Adrenal gland (tissue), 12 donors: Measurements from ENCODE around the gene BCL2L13. TPM values are rescaled to one million over a fixed set of nuclear protein-coding genes. Genes with fewer than 3 reads are reported as not detected.

Experiments used
- DNase-seq, 7 donors: peaks; one replicate each; pipeline ENCODE4 v3.0.0-alpha.2; 2019 to 2020
- H3K27ac ChIP-seq, 5 donors: fragments of 200-600 bp; sonication (generic) in 4 of 5; 1 replicate in 3 of 5; 2 replicates in 2 of 5; pipeline versions ENCODE4 v1.5.1 to v1.8.0; 2016 to 2020; ENCODE audit warnings: mild to moderate bottlenecking in 1 of 5
- H3K27me3 ChIP-seq: fragments of 200-600 bp; 2 replicates; pipeline ENCODE4 v1.8.0; 2021
- H3K36me3 ChIP-seq, 2 donors: fragments of 200-600 bp; replicated peaks in 1 of 2; 1 replicate in 1 of 2; 2 replicates in 1 of 2; pipeline versions ENCODE4 v1.5.1 to v1.8.0; 2018 to 2022
- H3K4me1 ChIP-seq, 2 donors: fragments of 200-600 bp; replicated peaks in 1 of 2; 1 replicate in 1 of 2; 2 replicates in 1 of 2; pipeline versions ENCODE4 v1.5.1 to v1.8.0; 2018 to 2021
- H3K4me3 ChIP-seq, 4 donors: fragments of 200-600 bp; sonication (generic) in 3 of 4; one replicate each; pipeline ENCODE4 v1.5.1; 2016 to 2018
- H3K9me3 ChIP-seq, 3 donors: fragments of 200-600 bp; sonication (generic) in 1 of 3; replicated peaks in 1 of 3; 1 replicate in 2 of 3; 2 replicates in 1 of 3; pipeline versions ENCODE4 v1.5.1 to v1.8.0; 2016 to 2021
- POLR2A ChIP-seq, 2 donors: fragments of 450-650 bp; IDR thresholded peaks; one replicate each; pipeline ENCODE4 v1.6.1; 2017; ENCODE audit warnings: antibody characterized with exemption in 2 of 2, mild to moderate bottlenecking in 2 of 2, moderate library complexity in 1 of 2
- WGBS, 4 donors: extraction: QIAGEN DNeasy Blood & Tissue Kit in 2 of 4; methylation state at CpG; one replicate each; pipeline versions ENCODE4 v1.1.5 to v1.1.7; 2013 to 2017; 5-methylcytosine and 5-hydroxymethylcytosine counted together
- intact Hi-C, 2 donors: fragments of 100-400 bp; cut with DNase I; formaldehyde crosslinking; loops; one replicate each; pipeline versions ENCODE4 v1.14.1 to v1.15.0; 2022 to 2023
- polyA plus RNA-seq, 3 donors: library from polyadenylated mRNA; stranded (reverse); fragments of 200-250 nt in 2 of 3; fragments of 350-450 nt in 1 of 3; fragmentation: Illumina TruSeq in 1 of 3; extraction: RNeasy Lipid Tissue Mini Kit (QIAGEN cat#74804) in 1 of 3; gene quantifications; one replicate each; pipeline ENCODE4 v1.2.3, GENCODE V29; 2013 to 2014
- total RNA-seq, 9 donors: library from RNA; depleted of rRNA in 4 of 9; stranded (reverse); fragments of >200 nt in 4 of 9; fragments of 120-200 nt in 1 of 9; fragmentation: NEBNext Ultra II Directional in 1 of 9; extraction: Animal tissue kit (Norgen Biotek cat#: 25700) in 1 of 9; gene quantifications; one replicate each; pipeline versions ENCODE4 v1.1.0 to v1.2.4, GENCODE V29; 2013 to 2023
- TF ChIP-seq, protein P1 (sequence below), 6 experiments: fragments of 450-650 bp in 4 of 6; fragments of 200-600 bp in 2 of 6; sonication (generic) in 1 of 6; IDR thresholded peaks; 1 replicate in 5 of 6; 2 replicates in 1 of 6; pipeline versions ENCODE4 v1.5.1 to v1.8.0; 2016 to 2021; ENCODE audit warnings: antibody characterized with exemption in 6 of 6, mild to moderate bottlenecking in 2 of 6, moderate library complexity in 1 of 6
- donor health status: healthy with polysubstance abuse.
- donor health status: Bipolar disorder and iron deficiency.
- donor health status: DM: yes; HTN: yes; CAD: no.
- donor health status: DM: no; HTN: no; CAD: no.
- donor health status: DM: no; HTN: no; CAD: no.
- donor health status: DM: yes; HTN: yes; CAD: no.

BCL2L13 gene
- total and polyA plus RNA-seq, 12 donors = 30.9 to 142 (median 94.3) TPM

DNA sequence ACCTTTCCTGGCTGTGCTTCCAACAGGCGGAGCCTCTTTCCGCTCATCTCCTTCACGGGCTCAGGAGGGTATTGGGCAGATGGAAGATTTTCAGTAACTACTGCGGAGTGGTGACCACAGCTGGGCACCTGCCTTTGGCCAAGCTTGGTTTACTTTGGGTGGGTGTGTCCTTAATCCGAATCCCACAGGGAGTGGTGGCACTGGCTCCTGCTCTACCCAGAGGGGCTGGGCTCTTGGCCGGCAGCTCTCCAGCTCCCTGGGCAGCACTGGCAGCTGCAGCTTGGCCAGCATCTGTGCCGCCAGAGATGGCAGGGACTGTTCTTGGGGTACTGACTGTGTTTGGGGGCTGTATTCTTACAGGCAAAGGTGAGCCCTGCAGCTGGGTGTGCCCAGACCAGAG lies 105.9 kb downstream of the BCL2L13 start:
- H3K4me3 ChIP-seq = no peak overlapping the region
- H3K36me3 ChIP-seq = no peaks in the 10 kb centered on the region
- H3K9me3 ChIP-seq = no peaks in the 10 kb centered on the region
- WGBS, 4 donors = 79 to 90% (median 86%) methylated on average over 6 to 7 of the region's 7 CpGs
- no peak overlapping the region for H3K27ac ChIP-seq
- H3K4me1 ChIP-seq = peaks cover 0 to 3% of the 10 kb centered on the region in 2 donors
- intact Hi-C loops = no loop called here
- TF ChIP-seq, protein P1, sequence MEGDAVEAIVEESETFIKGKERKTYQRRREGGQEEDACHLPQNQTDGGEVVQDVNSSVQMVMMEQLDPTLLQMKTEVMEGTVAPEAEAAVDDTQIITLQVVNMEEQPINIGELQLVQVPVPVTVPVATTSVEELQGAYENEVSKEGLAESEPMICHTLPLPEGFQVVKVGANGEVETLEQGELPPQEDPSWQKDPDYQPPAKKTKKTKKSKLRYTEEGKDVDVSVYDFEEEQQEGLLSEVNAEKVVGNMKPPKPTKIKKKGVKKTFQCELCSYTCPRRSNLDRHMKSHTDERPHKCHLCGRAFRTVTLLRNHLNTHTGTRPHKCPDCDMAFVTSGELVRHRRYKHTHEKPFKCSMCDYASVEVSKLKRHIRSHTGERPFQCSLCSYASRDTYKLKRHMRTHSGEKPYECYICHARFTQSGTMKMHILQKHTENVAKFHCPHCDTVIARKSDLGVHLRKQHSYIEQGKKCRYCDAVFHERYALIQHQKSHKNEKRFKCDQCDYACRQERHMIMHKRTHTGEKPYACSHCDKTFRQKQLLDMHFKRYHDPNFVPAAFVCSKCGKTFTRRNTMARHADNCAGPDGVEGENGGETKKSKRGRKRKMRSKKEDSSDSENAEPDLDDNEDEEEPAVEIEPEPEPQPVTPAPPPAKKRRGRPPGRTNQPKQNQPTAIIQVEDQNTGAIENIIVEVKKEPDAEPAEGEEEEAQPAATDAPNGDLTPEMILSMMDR (IDR thresholded peaks at IDR 0.05) = no peak
- no peak for TF ChIP-seq POLR2A (IDR thresholded peaks at IDR 0.05)
- DNase-seq = no peak
- H3K27me3 ChIP-seq = no peaks in the 10 kb centered on the region

DNA sequence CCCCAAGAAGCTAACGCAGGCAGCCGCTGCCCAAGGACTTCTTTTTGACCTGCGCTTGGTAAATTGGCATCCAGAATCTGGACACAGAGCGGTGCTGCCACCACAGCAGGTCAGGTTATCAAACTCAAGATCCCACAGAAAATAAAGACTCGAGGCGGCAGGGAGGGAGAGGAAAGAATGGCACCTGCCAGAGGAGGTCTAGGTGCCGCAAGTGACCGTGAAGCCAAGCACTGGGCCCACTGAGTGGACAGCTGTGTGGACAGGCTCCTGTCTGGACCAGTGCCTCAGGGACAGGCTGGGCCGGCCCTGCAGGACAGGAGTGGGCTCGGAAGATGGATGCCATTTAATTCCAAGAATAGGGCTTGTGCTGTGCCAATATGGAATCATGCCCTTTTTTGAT lies 108.4 kb downstream of the BCL2L13 start:
- H3K27me3 ChIP-seq = no peaks in the 10 kb centered on the region
- no peak overlapping the region for H3K4me3 ChIP-seq
- no peaks in the 10 kb centered on the region for H3K36me3 ChIP-seq
- TF ChIP-seq POLR2A (IDR thresholded peaks at IDR 0.05) = no peak
- TF ChIP-seq, protein P1 (IDR thresholded peaks at IDR 0.05) = no peak
- no peak overlapping the region for H3K27ac ChIP-seq
- no peak for DNase-seq
- 92 to 98% (median 93%) methylated on average over 6 to 10 of the region's 10 CpGs for WGBS, 4 donors
- peaks cover 0 to 3% of the 10 kb centered on the region in 2 donors for H3K4me1 ChIP-seq
- no peaks in the 10 kb centered on the region for H3K9me3 ChIP-seq
- intact Hi-C loops = no loop called here

DNA sequence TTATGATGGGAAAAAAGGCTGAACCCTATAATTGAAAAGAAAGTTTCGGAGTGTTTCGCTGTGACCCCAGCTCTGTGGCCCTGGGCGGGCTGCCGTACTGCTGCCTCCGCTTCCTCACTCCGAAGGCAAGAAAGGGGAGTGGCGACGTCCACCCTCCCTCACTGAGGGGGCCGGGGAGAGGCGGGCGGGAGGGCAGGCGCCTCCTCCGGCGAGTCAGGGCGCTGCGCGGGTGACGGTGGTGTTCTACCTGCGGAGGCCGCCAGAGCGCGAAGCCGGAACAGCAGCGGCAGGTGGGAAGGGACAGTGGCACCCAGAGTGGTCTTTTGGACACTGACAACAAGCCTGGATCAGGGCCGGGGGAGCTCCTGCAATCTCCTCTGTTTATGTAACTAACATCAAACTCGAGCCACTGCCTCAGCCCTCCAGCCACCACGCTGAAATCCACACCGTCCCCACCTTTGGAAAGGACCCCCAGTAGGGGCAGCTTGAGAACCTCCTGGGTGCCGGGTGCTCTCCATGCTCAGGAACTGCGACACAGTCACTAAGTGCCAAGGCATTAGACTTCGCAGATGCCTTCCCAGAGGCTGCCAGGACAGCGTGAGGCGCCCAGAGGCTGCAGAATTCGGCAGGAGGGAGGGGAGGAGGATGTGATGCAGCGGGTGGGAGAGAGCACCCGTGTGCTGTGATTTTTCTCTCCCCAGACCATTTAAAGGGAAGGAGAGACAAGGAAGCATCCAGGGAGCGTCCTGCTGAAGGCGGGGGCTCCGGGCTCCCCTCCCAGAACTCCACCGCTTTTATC lies 110.2 kb downstream of the BCL2L13 start:
- intact Hi-C loops = no loop called here
- H3K27ac ChIP-seq = no peak overlapping the region
- no peak for TF ChIP-seq POLR2A (IDR thresholded peaks at IDR 0.05)
- TF ChIP-seq, protein P1 (IDR thresholded peaks at IDR 0.05) = no peak
- no peaks in the 10 kb centered on the region for H3K27me3 ChIP-seq
- 62 to 79% (median 68%) methylated on average over 26 to 40 of the region's 40 CpGs for WGBS, 4 donors
- DNase-seq = no peak
- no peaks in the 10 kb centered on the region for H3K4me1 ChIP-seq
- no peaks in the 10 kb centered on the region for H3K36me3 ChIP-seq
- H3K9me3 ChIP-seq = no peaks in the 10 kb centered on the region
- no peak overlapping the region for H3K4me3 ChIP-seq

DNA sequence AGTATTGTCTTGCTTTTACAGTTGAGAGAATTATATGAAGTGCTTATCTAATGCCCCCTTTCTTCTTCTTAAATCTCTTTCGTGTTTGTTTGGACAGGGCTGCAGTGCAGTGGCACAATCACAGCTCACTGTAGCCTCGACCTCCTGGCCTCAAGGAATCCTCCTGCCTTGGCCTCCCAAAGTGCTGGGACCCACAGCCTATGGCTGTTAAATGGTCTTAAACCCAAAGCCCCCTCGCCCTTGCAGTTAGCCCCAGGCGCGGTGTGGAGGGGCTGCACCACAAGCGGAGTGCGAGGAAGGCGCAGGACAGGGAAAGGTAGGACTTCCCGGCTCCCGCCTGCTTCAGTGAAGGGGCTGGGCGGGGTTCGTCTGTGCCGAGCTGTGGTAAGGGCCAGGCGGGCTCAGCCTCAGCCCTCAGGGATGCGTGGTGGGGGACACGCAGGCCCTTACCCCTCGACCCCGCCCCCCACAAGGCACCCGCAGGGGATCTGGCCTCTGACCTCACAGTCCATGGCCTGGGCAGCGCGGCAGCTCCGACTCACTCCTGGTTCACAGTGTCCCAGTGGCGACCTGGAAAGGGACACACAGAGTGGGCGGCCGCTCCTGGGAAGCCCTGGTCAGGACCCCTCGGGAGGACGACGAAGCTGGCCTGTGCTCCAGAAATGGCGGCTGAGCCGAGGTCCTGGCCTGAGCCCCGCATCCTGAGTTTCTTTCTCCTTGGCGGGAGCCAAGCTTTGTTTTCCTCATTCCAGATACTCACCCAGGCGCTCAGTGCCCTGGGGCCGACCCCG lies 111.2 kb downstream of the BCL2L13 start:
- Histone ChIP-seq H3K27me3 (no peaks in the 10 kb centered on the region), H3K4me1 (no peaks in the 10 kb centered on the region), H3K36me3 (no peaks in the 10 kb centered on the region), H3K9me3 (no peaks in the 10 kb centered on the region), H3K27ac (no peak overlapping the region), H3K4me3 (no peak overlapping the region)
- 84 to 92% (median 89%) methylated on average over 18 to 35 of the region's 35 CpGs for WGBS, 4 donors
- intact Hi-C loops = no loop called here
- TF ChIP-seq, protein P1 (IDR thresholded peaks at IDR 0.05) = no peak
- no peak for TF ChIP-seq POLR2A (IDR thresholded peaks at IDR 0.05)
- no peak for DNase-seq
